WTC11 (cell line): Measurements from ENCODE around the gene CLIC3. TPM values are rescaled to one million over a fixed set of nuclear protein-coding genes. Genes with fewer than 3 reads are reported as not detected.

Experiments
- ATAC-seq: fragments of 200-7000 bp; cut with Tn5 transposase; 2 replicates; pipeline ENCODE4 v1.10.0; 2021; ENCODE audit warnings: mild to moderate bottlenecking, moderate library complexity
- CTCF ChIA-PET: fragments of 300-600 bp; sonication (Branson Sonifier 250); formaldehyde crosslinking; loops from one replicate; lab custom pipeline; 2021; ENCODE audit warnings: antibody characterized with exemption; lab: Charles Lee
- POLR2A ChIA-PET: fragments of 350-600 bp; sonication (Branson Sonifier 250); formaldehyde crosslinking; loops from one replicate; lab custom pipeline; 2021; ENCODE audit warnings: antibody characterized with exemption; lab: Charles Lee
- DNase-seq: peaks from one replicate; pipeline ENCODE4 v3.0.0; 2021; ENCODE audit warnings: low spot score
- H3K27ac Mint-ChIP-seq: 2 replicates; pipeline ENCODE4 v1.8.0; 2021; ENCODE audit warnings: mixed read lengths
- H3K27me3 Mint-ChIP-seq: 2 replicates; pipeline ENCODE4 v1.8.0; 2021; ENCODE audit warnings: low read depth, mild to moderate bottlenecking, moderate library complexity, mixed read lengths
- H3K36me3 Mint-ChIP-seq: 2 replicates; pipeline ENCODE4 v1.8.0; 2021; ENCODE audit warnings: mixed read lengths
- H3K4me1 Mint-ChIP-seq: 2 replicates; pipeline ENCODE4 v1.8.0; 2022; ENCODE audit warnings: mixed read lengths
- H3K4me3 Mint-ChIP-seq: 2 replicates; pipeline ENCODE4 v1.8.0; 2021; ENCODE audit warnings: mild to moderate bottlenecking, moderate library complexity, mixed read lengths
- H3K9me3 Mint-ChIP-seq: 2 replicates; pipeline ENCODE4 v1.8.0; 2021; ENCODE audit warnings: mixed read lengths
- ATF1 ChIP-seq: sonication (generic); formaldehyde crosslinking; IDR thresholded peaks from 2 replicates; pipeline ENCODE4 v1.8.1; 2023; ENCODE audit warnings: mild to moderate bottlenecking, moderate library complexity, missing genetic modification reagents
- CBFB ChIP-seq: sonication (generic); formaldehyde crosslinking; IDR thresholded peaks from 2 replicates; pipeline ENCODE4 v1.8.1; 2022; ENCODE audit warnings: mild to moderate bottlenecking, low read depth, missing genetic modification reagents
- E2F5 ChIP-seq: sonication (generic); formaldehyde crosslinking; IDR thresholded peaks from 2 replicates; pipeline ENCODE4 v1.8.1; 2022; ENCODE audit warnings: mild to moderate bottlenecking, moderate library complexity, missing genetic modification reagents
- FOXJ3 ChIP-seq: sonication (generic); formaldehyde crosslinking; IDR thresholded peaks from 2 replicates; pipeline ENCODE4 v1.9.0; 2021; ENCODE audit warnings: missing genetic modification reagents, mild to moderate bottlenecking, borderline replicate concordance
- FOXK1 ChIP-seq: sonication (generic); formaldehyde crosslinking; IDR thresholded peaks from 2 replicates; pipeline ENCODE4 v1.8.0; 2022; ENCODE audit warnings: mild to moderate bottlenecking, moderate library complexity, missing genetic modification reagents
- HMGA2 ChIP-seq: fragments of 250-450 bp; sonication (Bioruptor Pico); IDR thresholded peaks from 2 replicates; pipeline ENCODE4 v1.4.0; 2021; ENCODE audit warnings: mild to moderate bottlenecking, moderate library complexity
- JAZF1 ChIP-seq: fragments of 250-450 bp; sonication (Bioruptor Pico); IDR thresholded peaks from 2 replicates; pipeline ENCODE4 v1.9.0; 2021; ENCODE audit warnings: moderate library complexity, mild to moderate bottlenecking, inconsistent platforms
- JUN ChIP-seq: sonication (generic); formaldehyde crosslinking; IDR thresholded peaks from 2 replicates; pipeline ENCODE4 v1.8.0; 2023; ENCODE audit warnings: mild to moderate bottlenecking, missing genetic modification reagents
- KAT7 ChIP-seq: sonication (generic); formaldehyde crosslinking; IDR thresholded peaks from 2 replicates; pipeline ENCODE4 v1.8.1; 2023; ENCODE audit warnings: missing genetic modification reagents, mild to moderate bottlenecking, borderline replicate concordance
- MXD4 ChIP-seq: fragments of 250-450 bp; sonication (Bioruptor Pico); IDR thresholded peaks from 2 replicates; pipeline ENCODE4 v1.8.0; 2021; ENCODE audit warnings: mild to moderate bottlenecking, moderate library complexity, borderline replicate concordance
- NFATC4 ChIP-seq: fragments of 250-450 bp; sonication (Bioruptor Pico); IDR thresholded peaks from 2 replicates; pipeline ENCODE4 v1.9.0; 2021; ENCODE audit warnings: mild to moderate bottlenecking
- NFYB ChIP-seq: sonication (generic); formaldehyde crosslinking; conservative IDR thresholded peaks from 2 replicates; pipeline ENCODE4 v1.8.0; 2022; ENCODE audit warnings: low read depth, missing genetic modification reagents
- RELA ChIP-seq: sonication (generic); formaldehyde crosslinking; IDR thresholded peaks from 2 replicates; pipeline ENCODE4 v1.8.1; 2022; ENCODE audit warnings: missing genetic modification reagents, mild to moderate bottlenecking, borderline replicate concordance
- SMAD3 ChIP-seq: sonication (generic); formaldehyde crosslinking; IDR thresholded peaks from 2 replicates; pipeline ENCODE4 v1.8.0; 2022; ENCODE audit warnings: missing genetic modification reagents, mild to moderate bottlenecking, borderline replicate concordance
- SOX15 ChIP-seq: fragments of 250-450 bp; sonication (Bioruptor Pico); IDR thresholded peaks from 2 replicates; pipeline ENCODE4 v1.9.0; 2021; ENCODE audit warnings: mild to moderate bottlenecking
- USF2 ChIP-seq: sonication (generic); formaldehyde crosslinking; IDR thresholded peaks from 2 replicates; pipeline ENCODE4 v1.8.1; 2023; ENCODE audit warnings: mild to moderate bottlenecking, missing genetic modification reagents, moderate library complexity
- ZNF121 ChIP-seq: sonication (generic); formaldehyde crosslinking; IDR thresholded peaks from 2 replicates; pipeline ENCODE4 v1.8.0; 2023; ENCODE audit warnings: missing genetic modification reagents
- ZNF232 ChIP-seq: sonication (generic); formaldehyde crosslinking; IDR thresholded peaks from 2 replicates; pipeline ENCODE4 v1.8.0; 2022; ENCODE audit warnings: mild to moderate bottlenecking, missing genetic modification reagents
- ZSCAN18 ChIP-seq: fragments of 250-450 bp; sonication (Bioruptor Pico); IDR thresholded peaks from 2 replicates; pipeline ENCODE4 v2.1.2; 2022; ENCODE audit warnings: mild to moderate bottlenecking, moderate library complexity
- total RNA-seq: library from RNA; stranded (reverse); gene quantifications from 3 replicates; pipeline ENCODE4 v1.2.3, GENCODE V29; 2021
- TF ChIP-seq, protein P1 (sequence below): sonication (generic); formaldehyde crosslinking; IDR thresholded peaks from 2 replicates; pipeline ENCODE4 v1.8.0; 2022; ENCODE audit warnings: missing genetic modification reagents
- TF ChIP-seq, protein P2 (sequence below): sonication (generic); formaldehyde crosslinking; IDR thresholded peaks from 2 replicates; pipeline ENCODE4 v1.8.1; 2023; ENCODE audit warnings: mild to moderate bottlenecking, missing genetic modification reagents

The CLIC3 gene
- total RNA-seq, 1 experiment from 2014 or later, result 0.31 TPM

- TF ChIP-seq ZSCAN18 (CRISPR knock-in tag), result no peak
- no peak for TF ChIP-seq KAT7
Observed at GRCh38 chr9:136965771-136966484, 30.4 kb downstream of the CLIC3 start (continued).

- Mint-ChIP-seq H3K4me3 (no peak overlapping the region), H3K4me1 (peaks cover 10% of the 10 kb centered on the region), H3K36me3 (no peaks in the 10 kb centered on the region), H3K27me3 (no peaks in the 10 kb centered on the region), H3K9me3 (no peaks in the 10 kb centered on the region), H3K27ac (no peak overlapping the region)
- TF ChIP-seq ATF1 (CRISPR knock-in tag) (no peak), MXD4 (CRISPR knock-in tag) (no peak), USF2 (CRISPR knock-in tag) (no peak), RELA (CRISPR knock-in tag) (no peak), CBFB (no peak)
- POLR2A ChIA-PET, result no interaction called here
- DNase-seq, result no peak
- no peak for ATAC-seq
- CTCF ChIA-PET, result interaction anchor here (0.8 to 3.4 kb wide), 12 partner anchors 10 to 187 kb away, joined by 3 to 17 read pairs (median 4); partner anchors contain the start of gene NPDC1
Observed at GRCh38 chr9:136964833-136965422, 31.4 kb downstream of the CLIC3 start.

GRCh38 chr9:136964171-136964689, 32.1 kb downstream of the CLIC3 start:
- Mint-ChIP-seq H3K9me3 (no peaks in the 10 kb centered on the region), H3K27me3 (no peaks in the 10 kb centered on the region)
- CTCF ChIA-PET, result interaction anchor here (0.8 to 3.4 kb wide), 10 partner anchors 11 to 186 kb away, joined by 3 to 17 read pairs (median 5); partner anchors contain the start of gene NPDC1
- TF ChIP-seq ZNF232 (CRISPR knock-in tag), result no peak
- no peak for TF ChIP-seq KAT7
- no peak for TF ChIP-seq E2F5 (CRISPR knock-in tag)
- no peak for TF ChIP-seq ZNF121 (CRISPR knock-in tag)
- no peak for TF ChIP-seq SOX15 (CRISPR knock-in tag)
- TF ChIP-seq NFATC4 (CRISPR knock-in tag), result no peak
- TF ChIP-seq FOXJ3, result no peak
- no peak for TF ChIP-seq MXD4 (CRISPR knock-in tag)
- TF ChIP-seq, all 79 proteins: peak for 0
- H3K4me3 Mint-ChIP-seq, result no peak overlapping the region
- peaks cover 10% of the 10 kb centered on the region for H3K4me1 Mint-ChIP-seq
- POLR2A ChIA-PET, result no interaction called here
- no peaks in the 10 kb centered on the region for H3K36me3 Mint-ChIP-seq
- H3K27ac Mint-ChIP-seq, result no peak overlapping the region
- DNase-seq, result no peak
- no peak for ATAC-seq

GRCh38 chr9:136963751-136964150, 32.6 kb downstream of the CLIC3 start:
- ChIA-PET CTCF (interaction anchor here (1.7 to 3.4 kb wide), 4 partner anchors 11 to 100 kb away, joined by 5 to 17 read pairs (median 8); no protein-coding TSS in a partner anchor), POLR2A (no interaction called here)
- H3K27ac Mint-ChIP-seq, result no peak overlapping the region
- H3K27me3 Mint-ChIP-seq, result no peaks in the 10 kb centered on the region
- no peak for DNase-seq
- no peaks in the 10 kb centered on the region for H3K36me3 Mint-ChIP-seq
- H3K9me3 Mint-ChIP-seq, result no peaks in the 10 kb centered on the region
- no peak for ATAC-seq
- no peak overlapping the region for H3K4me3 Mint-ChIP-seq
- peaks cover 10% of the 10 kb centered on the region for H3K4me1 Mint-ChIP-seq
- TF ChIP-seq SOX15 (CRISPR knock-in tag) (no peak), USF2 (CRISPR knock-in tag) (no peak), FOXK1 (CRISPR knock-in tag) (no peak), JAZF1 (no peak), JUN (CRISPR knock-in tag) (no peak), HMGA2 (CRISPR knock-in tag) (no peak), SMAD3 (CRISPR knock-in tag) (no peak), NFYB (CRISPR knock-in tag) (no peak)
- TF ChIP-seq, protein P1, sequence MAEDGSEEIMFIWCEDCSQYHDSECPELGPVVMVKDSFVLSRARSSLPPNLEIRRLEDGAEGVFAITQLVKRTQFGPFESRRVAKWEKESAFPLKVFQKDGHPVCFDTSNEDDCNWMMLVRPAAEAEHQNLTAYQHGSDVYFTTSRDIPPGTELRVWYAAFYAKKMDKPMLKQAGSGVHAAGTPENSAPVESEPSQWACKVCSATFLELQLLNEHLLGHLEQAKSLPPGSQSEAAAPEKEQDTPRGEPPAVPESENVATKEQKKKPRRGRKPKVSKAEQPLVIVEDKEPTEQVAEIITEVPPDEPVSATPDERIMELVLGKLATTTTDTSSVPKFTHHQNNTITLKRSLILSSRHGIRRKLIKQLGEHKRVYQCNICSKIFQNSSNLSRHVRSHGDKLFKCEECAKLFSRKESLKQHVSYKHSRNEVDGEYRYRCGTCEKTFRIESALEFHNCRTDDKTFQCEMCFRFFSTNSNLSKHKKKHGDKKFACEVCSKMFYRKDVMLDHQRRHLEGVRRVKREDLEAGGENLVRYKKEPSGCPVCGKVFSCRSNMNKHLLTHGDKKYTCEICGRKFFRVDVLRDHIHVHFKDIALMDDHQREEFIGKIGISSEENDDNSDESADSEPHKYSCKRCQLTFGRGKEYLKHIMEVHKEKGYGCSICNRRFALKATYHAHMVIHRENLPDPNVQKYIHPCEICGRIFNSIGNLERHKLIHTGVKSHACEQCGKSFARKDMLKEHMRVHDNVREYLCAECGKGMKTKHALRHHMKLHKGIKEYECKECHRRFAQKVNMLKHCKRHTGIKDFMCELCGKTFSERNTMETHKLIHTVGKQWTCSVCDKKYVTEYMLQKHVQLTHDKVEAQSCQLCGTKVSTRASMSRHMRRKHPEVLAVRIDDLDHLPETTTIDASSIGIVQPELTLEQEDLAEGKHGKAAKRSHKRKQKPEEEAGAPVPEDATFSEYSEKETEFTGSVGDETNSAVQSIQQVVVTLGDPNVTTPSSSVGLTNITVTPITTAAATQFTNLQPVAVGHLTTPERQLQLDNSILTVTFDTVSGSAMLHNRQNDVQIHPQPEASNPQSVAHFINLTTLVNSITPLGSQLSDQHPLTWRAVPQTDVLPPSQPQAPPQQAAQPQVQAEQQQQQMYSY (CRISPR knock-in tag), result no peak
- TF ChIP-seq, protein P2, sequence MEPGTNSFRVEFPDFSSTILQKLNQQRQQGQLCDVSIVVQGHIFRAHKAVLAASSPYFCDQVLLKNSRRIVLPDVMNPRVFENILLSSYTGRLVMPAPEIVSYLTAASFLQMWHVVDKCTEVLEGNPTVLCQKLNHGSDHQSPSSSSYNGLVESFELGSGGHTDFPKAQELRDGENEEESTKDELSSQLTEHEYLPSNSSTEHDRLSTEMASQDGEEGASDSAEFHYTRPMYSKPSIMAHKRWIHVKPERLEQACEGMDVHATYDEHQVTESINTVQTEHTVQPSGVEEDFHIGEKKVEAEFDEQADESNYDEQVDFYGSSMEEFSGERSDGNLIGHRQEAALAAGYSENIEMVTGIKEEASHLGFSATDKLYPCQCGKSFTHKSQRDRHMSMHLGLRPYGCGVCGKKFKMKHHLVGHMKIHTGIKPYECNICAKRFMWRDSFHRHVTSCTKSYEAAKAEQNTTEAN, result no peak
